ENCODE results near the gene COPS9.

The COPS9 gene

GRCh38 chr2:240166191-240166590, 30.1 kb upstream of the COPS9 start:
- DNase-seq (ENCODE audit: low read depth) = no peak

- DNase-seq (ENCODE audit: low read depth) = no peak
These were observed 29.6 kb upstream of the COPS9 start for GRCh38 chr2:240165661-240166060.

- DNase-seq (ENCODE audit: low read depth) = no peak
These were observed 28.9 kb upstream of the COPS9 start for GRCh38 chr2:240165034-240165433.

GRCh38 chr2:240164586-240164985, 28.5 kb upstream of the COPS9 start:
- DNase-seq (ENCODE audit: low read depth) = no peak

- no peak for DNase-seq (ENCODE audit: low read depth)
These were observed 27.9 kb upstream of the COPS9 start for GRCh38 chr2:240163844-240164574.

GRCh38 chr2:240162939-240163714, 27.0 kb upstream of the COPS9 start:
- DNase-seq (ENCODE audit: low read depth) = no peak

GRCh38 chr2:240162531-240162930, 26.4 kb upstream of the COPS9 start:
- no peak for DNase-seq (ENCODE audit: low read depth)

- DNase-seq (ENCODE audit: low read depth) = no peak
These were observed 25.9 kb upstream of the COPS9 start for GRCh38 chr2:240162032-240162431.

GRCh38 chr2:240161087-240161750, 25.1 kb upstream of the COPS9 start:
- no peak for DNase-seq (ENCODE audit: low read depth)

GRCh38 chr2:240160291-240161086, 24.4 kb upstream of the COPS9 start:
- DNase-seq (ENCODE audit: low read depth) = no peak

- DNase-seq (ENCODE audit: low read depth) = no peak
These were observed 23.2 kb upstream of the COPS9 start for GRCh38 chr2:240159251-240159839.

GRCh38 chr2:240157147-240157470, 21.0 kb upstream of the COPS9 start:
- no peak for DNase-seq (ENCODE audit: low read depth)

GRCh38 chr2:240156435-240157146, 20.5 kb upstream of the COPS9 start:
- DNase-seq (ENCODE audit: low read depth) = no peak

GRCh38 chr2:240155745-240156390, 19.8 kb upstream of the COPS9 start:
- no peak for DNase-seq (ENCODE audit: low read depth)

- DNase-seq (ENCODE audit: low read depth) = no peak
These were observed 19.1 kb upstream of the COPS9 start for GRCh38 chr2:240155048-240155744.

- DNase-seq (ENCODE audit: low read depth) = no peak
These were observed 18.5 kb upstream of the COPS9 start for GRCh38 chr2:240154606-240155005.

GRCh38 chr2:240153418-240153817, 17.3 kb upstream of the COPS9 start:
- DNase-seq (ENCODE audit: low read depth) = no peak

GRCh38 chr2:240151477-240152031, 15.4 kb upstream of the COPS9 start:
- no peak for DNase-seq (ENCODE audit: low read depth)

- DNase-seq (ENCODE audit: low read depth) = no peak
These were observed 14.1 kb upstream of the COPS9 start for GRCh38 chr2:240149943-240150784.

Measured in T follicular helper cell (primary cell).